GM12801 (cell line): ENCODE measurements around the gene ERI3.

Source experiments
- TF ChIP-seq, protein P1 (sequence below): IDR thresholded peaks from one replicate; pipeline ENCODE4 v1.5.1; 2011; ENCODE audit warnings: control low read depth; ENCODE audit not compliant: insufficient read length; ENCODE audit errors: extremely low read depth

The ERI3 gene

DNA sequence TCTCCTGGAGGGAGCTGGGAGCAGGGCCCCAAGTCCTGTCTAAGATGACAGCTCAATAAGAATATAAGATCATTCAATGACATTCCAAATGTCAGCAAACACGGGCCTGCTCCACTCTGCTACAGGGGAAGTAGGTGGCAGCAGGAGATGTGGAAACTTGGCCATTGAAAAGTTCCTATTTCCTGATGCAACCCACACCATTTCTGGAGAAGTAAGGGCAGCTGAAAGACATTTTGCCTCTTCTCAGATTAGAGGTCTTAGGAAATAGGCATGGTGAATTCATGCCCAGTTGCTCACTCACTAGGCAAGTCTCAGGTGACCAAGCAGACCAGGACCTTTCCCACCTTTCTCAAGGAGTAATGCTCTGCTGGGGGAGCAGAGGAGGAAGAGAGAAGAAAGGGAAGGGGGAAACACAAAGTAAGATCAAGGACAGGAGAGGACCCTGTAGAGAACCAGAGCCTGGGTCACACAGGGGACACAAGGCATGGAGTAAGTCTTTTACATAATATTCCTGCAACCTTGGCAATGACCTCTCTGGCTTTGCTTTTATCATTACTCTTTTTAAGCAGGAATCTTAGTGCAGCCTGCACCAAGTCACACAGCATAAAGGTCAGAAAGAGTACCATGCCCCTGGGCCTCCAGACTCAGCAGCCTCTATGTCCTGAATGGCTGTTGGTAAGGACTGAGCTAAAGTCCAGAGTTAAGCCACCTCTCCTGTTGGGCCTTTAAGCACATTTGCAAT is 72.9 kb downstream of the ERI3 start:
- TF ChIP-seq, protein P1, sequence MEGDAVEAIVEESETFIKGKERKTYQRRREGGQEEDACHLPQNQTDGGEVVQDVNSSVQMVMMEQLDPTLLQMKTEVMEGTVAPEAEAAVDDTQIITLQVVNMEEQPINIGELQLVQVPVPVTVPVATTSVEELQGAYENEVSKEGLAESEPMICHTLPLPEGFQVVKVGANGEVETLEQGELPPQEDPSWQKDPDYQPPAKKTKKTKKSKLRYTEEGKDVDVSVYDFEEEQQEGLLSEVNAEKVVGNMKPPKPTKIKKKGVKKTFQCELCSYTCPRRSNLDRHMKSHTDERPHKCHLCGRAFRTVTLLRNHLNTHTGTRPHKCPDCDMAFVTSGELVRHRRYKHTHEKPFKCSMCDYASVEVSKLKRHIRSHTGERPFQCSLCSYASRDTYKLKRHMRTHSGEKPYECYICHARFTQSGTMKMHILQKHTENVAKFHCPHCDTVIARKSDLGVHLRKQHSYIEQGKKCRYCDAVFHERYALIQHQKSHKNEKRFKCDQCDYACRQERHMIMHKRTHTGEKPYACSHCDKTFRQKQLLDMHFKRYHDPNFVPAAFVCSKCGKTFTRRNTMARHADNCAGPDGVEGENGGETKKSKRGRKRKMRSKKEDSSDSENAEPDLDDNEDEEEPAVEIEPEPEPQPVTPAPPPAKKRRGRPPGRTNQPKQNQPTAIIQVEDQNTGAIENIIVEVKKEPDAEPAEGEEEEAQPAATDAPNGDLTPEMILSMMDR: no peak

DNA sequence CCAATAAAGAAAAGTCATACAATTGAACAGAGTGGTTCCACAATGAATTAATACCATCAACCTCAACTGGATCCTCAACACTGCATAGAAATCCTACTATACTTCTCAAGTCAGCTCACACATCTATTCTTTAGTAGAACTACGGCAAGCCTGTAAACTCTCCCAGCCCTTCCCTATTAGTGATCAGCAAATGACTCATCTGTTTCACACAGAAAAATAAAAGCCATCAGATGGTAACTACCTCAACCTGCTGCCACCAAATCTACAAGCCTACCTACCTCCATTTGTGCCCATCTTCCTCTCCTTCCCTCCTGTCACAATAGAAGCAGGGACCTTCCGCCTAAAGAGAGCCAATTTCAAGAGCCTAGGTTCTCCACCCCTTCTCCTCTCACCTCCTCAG is 78.2 kb downstream of the ERI3 start:
- TF ChIP-seq, protein P1: no peak

DNA sequence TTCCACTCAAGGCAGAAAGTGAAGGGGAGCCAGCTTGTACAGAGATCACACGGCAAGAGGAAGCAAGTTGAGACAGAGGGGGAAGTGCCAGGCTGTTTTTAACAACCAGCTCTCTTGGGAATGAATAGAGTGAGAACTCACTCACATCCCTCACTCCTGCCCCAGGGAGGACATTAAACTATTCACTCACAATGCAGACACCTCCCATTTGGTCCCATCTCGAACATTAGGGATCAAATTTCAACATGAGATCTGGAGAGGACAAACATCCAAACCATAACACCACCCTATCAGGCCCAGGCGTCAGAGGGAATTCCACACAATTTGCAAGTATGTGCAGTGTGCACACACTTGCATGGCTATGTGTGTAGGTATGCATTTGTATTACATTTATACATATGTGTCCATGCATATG is 79.1 kb downstream of the ERI3 start:
- TF ChIP-seq, protein P1: no peak

DNA sequence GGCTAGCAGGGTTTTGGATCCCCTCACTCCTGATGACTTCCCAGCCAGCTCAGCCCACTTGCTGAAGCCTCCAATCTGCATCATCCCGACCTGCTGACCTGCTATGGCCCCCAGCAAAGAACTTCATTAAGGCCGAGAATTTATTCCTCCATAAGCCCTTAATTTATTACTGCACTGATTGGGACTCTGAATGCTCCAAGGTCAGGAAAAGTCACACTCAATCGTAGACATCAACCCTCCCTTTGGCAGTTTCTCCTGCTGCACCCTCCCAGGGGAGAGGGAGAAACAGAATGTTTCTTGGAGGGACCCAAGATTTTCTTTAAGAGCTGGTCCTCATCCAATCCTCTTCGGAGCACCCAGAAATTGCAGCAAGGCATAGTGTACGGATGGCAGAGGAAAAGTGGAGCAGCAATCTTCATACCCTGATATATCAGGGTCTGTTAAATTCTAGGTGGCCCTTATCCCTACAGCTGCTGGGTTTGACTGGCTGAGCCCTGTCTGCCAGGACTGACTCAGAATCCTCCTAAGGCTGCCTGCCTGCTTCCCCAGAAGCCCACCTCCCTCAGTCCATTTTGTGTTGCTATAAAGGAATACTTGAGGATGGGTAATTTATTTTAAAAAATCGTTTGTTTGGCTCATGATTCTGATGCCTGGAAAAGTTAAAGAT is 79.6 kb downstream of the ERI3 start:
- TF ChIP-seq, protein P1: no peak

DNA sequence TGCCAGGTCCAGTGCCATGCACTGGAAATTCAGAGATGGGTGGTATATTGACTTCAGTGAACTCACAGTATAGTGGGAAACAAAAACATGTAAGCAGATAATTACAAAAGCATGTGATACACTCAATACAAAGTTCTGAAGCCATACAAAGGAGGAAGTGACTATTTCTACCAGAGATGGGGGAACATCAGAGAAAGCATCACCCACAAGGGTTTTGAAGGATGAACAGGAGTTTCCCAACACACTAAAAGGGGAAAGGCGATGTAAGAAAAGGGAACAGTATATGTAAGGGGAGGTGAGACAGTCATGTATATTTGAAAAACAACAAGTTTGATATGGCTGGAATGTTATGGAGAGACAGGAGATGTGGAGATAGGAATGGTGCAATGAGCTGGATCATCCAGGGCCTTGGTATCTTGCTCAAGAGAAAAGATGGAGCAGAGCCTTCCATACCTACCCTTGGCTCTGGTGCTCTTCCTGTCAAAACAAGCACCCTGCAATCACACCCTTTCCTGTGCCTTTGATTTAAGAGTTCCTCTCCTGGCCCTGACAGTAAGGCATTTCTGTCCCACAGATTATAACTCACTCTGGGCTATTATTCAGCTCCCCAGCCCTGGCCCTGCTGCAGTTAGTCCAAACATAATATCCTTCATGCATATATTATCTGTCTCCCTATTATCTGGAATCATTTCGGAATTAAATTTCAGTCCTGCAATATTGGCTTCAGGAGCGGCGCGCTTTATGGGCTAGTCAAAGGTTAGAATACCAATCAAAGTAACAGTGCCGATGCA is 81.3 kb downstream of the ERI3 start:
- TF ChIP-seq, protein P1: no peak

DNA sequence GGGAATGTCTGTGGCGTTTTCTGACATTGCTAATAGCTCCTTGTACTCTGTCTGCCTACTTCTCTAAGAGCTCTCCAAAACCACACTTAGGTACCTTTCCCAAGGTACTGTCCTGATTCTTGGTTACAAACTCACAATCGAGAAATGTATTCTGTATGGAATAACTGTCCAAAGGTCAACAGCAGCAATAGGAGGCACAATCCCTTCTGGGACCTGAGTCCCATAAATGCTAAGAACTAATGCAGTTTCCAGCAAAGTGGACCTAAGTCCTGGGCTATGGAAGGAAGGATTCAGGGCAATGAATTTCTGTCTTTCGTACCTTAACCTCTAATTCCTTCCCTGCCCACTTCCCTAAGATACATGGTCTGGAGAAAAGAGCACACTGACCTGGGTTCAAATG is 82.1 kb downstream of the ERI3 start:
- TF ChIP-seq, protein P1: no peak

DNA sequence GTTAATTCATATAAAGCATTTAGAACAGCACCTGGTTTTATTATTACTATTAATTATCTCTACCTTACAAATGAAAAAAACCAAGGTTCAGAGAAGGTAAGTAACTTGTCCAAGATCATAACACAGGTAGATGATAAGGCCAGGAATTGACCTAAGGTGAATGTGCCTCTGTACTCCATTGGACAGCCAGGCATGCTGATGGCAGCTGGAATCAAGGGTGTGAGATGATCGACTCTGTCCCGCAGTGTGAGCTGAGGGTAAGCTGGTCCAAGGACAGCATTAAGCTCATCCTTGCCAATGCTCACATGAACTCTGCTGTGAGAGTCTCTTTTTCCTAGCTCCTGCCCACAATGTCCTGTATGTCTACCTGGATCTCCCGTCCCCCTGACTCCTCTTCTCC is 83.4 kb downstream of the ERI3 start:
- TF ChIP-seq, protein P1: no peak
